ENCODE data around the gene DLEC1. TPM values are rescaled to one million over a fixed set of nuclear protein-coding genes. Genes with fewer than 3 reads are reported as not detected.

DLEC1 gene
- total and polyA plus RNA-seq, 2 experiments from 2014 or later, result 0.31 to 0.66 TPM

- no peaks in the 10 kb centered on the region for H4K20me1 ChIP-seq (replicated peaks; ENCODE audit: insufficient read depth)
- no peak overlapping the region for H3K27ac ChIP-seq (ENCODE audit: low read depth)
- no peaks in the 10 kb centered on the region for H3K36me3 ChIP-seq (ENCODE audit: insufficient read depth)
- no peak overlapping the region for H3K4me2 ChIP-seq
- Mint-ChIP-seq H3K27ac (no peak overlapping the region), H3K4me3 (no peak overlapping the region), H3K4me1 (peaks cover 4% of the 10 kb centered on the region; the same call in 1 of the 3 replicates), H3K36me3 (ENCODE audit: low read depth) (no peaks in the 10 kb centered on the region), H3K27me3 (ENCODE audit: insufficient read depth, low read depth, poor library complexity) (peaks cover 3% of the 10 kb centered on the region), H3K9me3 (no peaks in the 10 kb centered on the region)
- H3F3A ChIP-seq (replicated peaks; ENCODE audit: low read depth), result peaks cover 6% of the 10 kb centered on the region; the same call in 1 of the 2 replicates
- ATAC-seq (no peak), DNase-seq (ENCODE audit: low spot score) (no peak)
- TF ChIP-seq CREB1 (CRISPR knock-in tag; IDR thresholded peaks at IDR 0.05; ENCODE audit: low read depth), result no peak
- no peak for TF ChIP-seq ZNF462 (CRISPR knock-in tag; IDR thresholded peaks at IDR 0.05)
- TF ChIP-seq ETS1 (IDR thresholded peaks at IDR 0.05), result no peak
- TF ChIP-seq POLR2AphosphoS5 (IDR thresholded peaks at IDR 0.05; ENCODE audit: low read depth), result no peak
- TF ChIP-seq EZH2 (IDR thresholded peaks at IDR 0.05; ENCODE audit: low read depth, unreplicated experiment), result no peak
- no peak for TF ChIP-seq JUNB (IDR thresholded peaks at IDR 0.05; ENCODE audit: unreplicated experiment)
- TF ChIP-seq EZH2phosphoT487 (IDR thresholded peaks at IDR 0.05; ENCODE audit: unreplicated experiment), result no peak
- no peak for TF ChIP-seq CTCF (conservative IDR thresholded peaks at IDR 0.05; ENCODE audit: low read depth in 2 of 2)
- no peak for TF ChIP-seq STAT1 (IDR thresholded peaks at IDR 0.05; ENCODE audit: unreplicated experiment)
- no peak for TF ChIP-seq ZNF114 (CRISPR knock-in tag; IDR thresholded peaks at IDR 0.05)
- no peak for TF ChIP-seq NANOG (IDR thresholded peaks at IDR 0.05; ENCODE audit: borderline replicate concordance)
- TF ChIP-seq ZNF331 (CRISPR knock-in tag; IDR thresholded peaks at IDR 0.05; ENCODE audit: low read depth), result no peak
- TF ChIP-seq REST (IDR thresholded peaks at IDR 0.05; ENCODE audit: unreplicated experiment), result no peak
- H3K4me3 ChIP-seq, result no peak overlapping the region
- no peak overlapping the region for H2AFZ ChIP-seq
- H3K4me1 ChIP-seq (ENCODE audit: insufficient read depth), result no peaks in the 10 kb centered on the region
- H3K27me3 ChIP-seq (ENCODE audit: insufficient read depth), result no peaks in the 10 kb centered on the region
- 0 out of 2 replicates have a peak, but pooled peaks cover 2% of the 10 kb centered on the region for H3K9me2 ChIP-seq (ENCODE audit: insufficient read depth)
- no peaks in the 10 kb centered on the region for H3K79me2 ChIP-seq (replicated peaks; ENCODE audit: insufficient read depth)
Observed at GRCh38 chr3:38157117-38157516, 118.1 kb downstream of the DLEC1 start.

All from GM23338 (cell line).